GM13976 (cell line): ENCODE data around the gene LMLN.
"Not testable (repeated sequence)": the region's sequence is repeated elsewhere in the genome, so short reads cannot be mapped to it uniquely, and the experiment has no call there.

ENCODE experiments used
- DNase-seq: peaks from one replicate; pipeline ENCODE4 v3.0.0; 2012; ENCODE audit warnings: low spot score
- CTCF ChIP-seq: IDR thresholded peaks from 2 replicates; pipeline ENCODE4 v1.5.1; 2012; ENCODE audit warnings: borderline replicate concordance, mild to moderate bottlenecking; ENCODE audit not compliant: insufficient read depth; ENCODE audit errors: extremely low read depth, missing control alignments, control extremely low read depth
- in situ Hi-C: fragments of 300-500 bp; cut with MboI; formaldehyde crosslinking; loops from one replicate; pipeline ENCODE4 v1.12.0; 2022; ENCODE audit warnings: low sequenced_read_pairs, mixed read lengths, inconsistent platforms; ENCODE audit not compliant: unreplicated experiment

LMLN gene

GRCh38 chr3:198071602-198072287 is 111.7 kb downstream of the LMLN start:
- TF ChIP-seq CTCF, result no peak
- DNase-seq, result no peak
- in situ Hi-C loops, result no loop called here

GRCh38 chr3:198076722-198077308 is 116.8 kb downstream of the LMLN start:
- in situ Hi-C loops, result no loop called here
- TF ChIP-seq CTCF, result no peak
- DNase-seq, result no peak

- in situ Hi-C loops, result no loop called here
- no peak for TF ChIP-seq CTCF
- DNase-seq, result peak; percentile 18
Observed at GRCh38 chr3:198079771-198080520, 119.9 kb downstream of the LMLN start.

- peak; percentile 82 for DNase-seq
- in situ Hi-C loops, result no loop called here
- peak; percentile 54 for TF ChIP-seq CTCF
Observed at GRCh38 chr3:198080521-198081384, 120.7 kb downstream of the LMLN start.

- TF ChIP-seq CTCF, result no peak
- DNase-seq, result no peak
- in situ Hi-C loops, result no loop called here
Observed at GRCh38 chr3:198081421-198081844, 121.4 kb downstream of the LMLN start.

GRCh38 chr3:198082226-198082625 is 122.2 kb downstream of the LMLN start:
- in situ Hi-C loops, DNase-seq: not testable (repeated sequence)
